ENCODE measurements around the gene SLC15A1. TPM values are rescaled to one million over a fixed set of nuclear protein-coding genes. Genes with fewer than 3 reads are reported as not detected.
"Not testable (repeated sequence)": the region's sequence is repeated elsewhere in the genome, so short reads cannot be mapped to it uniquely, and the experiment has no call there.

SLC15A1 gene
- total RNA-seq, 1 donor from 2014 or later: not detected

DNA sequence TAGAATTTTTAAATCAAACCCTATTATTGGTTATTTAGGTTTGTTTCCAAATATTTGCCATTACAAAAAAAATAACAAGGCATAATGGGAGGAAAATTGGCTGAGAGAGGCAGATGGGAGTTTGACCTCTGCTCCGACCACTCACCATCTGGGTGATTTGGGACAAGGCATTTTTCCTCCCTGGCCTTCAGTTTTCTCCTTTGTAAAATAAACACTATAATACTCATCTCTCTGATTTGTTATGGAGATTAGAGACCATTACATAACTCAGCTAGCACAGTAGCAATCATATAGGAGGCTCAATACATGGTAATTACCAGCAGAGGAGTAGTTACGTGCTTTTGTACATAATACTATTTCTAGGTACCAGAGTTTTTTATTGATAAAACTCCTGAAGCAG is 105.4 kb downstream of the SLC15A1 start:
- H3K4me3 Mint-ChIP-seq (ENCODE audit: unreplicated experiment): no peak overlapping the region
- no peaks in the 10 kb centered on the region for H3K4me1 Mint-ChIP-seq (ENCODE audit: low read depth)
- DNase-seq (ENCODE audit: low spot score): no peak
- H3K27ac Mint-ChIP-seq (ENCODE audit: unreplicated experiment): no peak overlapping the region
- no peaks in the 10 kb centered on the region for H3K36me3 Mint-ChIP-seq (ENCODE audit: low read depth)
- H3K27me3 Mint-ChIP-seq (ENCODE audit: low read depth): no peaks in the 10 kb centered on the region
- H3K9me3 Mint-ChIP-seq (ENCODE audit: low read depth): no peaks in the 10 kb centered on the region
- TF ChIP-seq, protein P1, sequence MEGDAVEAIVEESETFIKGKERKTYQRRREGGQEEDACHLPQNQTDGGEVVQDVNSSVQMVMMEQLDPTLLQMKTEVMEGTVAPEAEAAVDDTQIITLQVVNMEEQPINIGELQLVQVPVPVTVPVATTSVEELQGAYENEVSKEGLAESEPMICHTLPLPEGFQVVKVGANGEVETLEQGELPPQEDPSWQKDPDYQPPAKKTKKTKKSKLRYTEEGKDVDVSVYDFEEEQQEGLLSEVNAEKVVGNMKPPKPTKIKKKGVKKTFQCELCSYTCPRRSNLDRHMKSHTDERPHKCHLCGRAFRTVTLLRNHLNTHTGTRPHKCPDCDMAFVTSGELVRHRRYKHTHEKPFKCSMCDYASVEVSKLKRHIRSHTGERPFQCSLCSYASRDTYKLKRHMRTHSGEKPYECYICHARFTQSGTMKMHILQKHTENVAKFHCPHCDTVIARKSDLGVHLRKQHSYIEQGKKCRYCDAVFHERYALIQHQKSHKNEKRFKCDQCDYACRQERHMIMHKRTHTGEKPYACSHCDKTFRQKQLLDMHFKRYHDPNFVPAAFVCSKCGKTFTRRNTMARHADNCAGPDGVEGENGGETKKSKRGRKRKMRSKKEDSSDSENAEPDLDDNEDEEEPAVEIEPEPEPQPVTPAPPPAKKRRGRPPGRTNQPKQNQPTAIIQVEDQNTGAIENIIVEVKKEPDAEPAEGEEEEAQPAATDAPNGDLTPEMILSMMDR (IDR thresholded peaks at IDR 0.05): no peak

DNA sequence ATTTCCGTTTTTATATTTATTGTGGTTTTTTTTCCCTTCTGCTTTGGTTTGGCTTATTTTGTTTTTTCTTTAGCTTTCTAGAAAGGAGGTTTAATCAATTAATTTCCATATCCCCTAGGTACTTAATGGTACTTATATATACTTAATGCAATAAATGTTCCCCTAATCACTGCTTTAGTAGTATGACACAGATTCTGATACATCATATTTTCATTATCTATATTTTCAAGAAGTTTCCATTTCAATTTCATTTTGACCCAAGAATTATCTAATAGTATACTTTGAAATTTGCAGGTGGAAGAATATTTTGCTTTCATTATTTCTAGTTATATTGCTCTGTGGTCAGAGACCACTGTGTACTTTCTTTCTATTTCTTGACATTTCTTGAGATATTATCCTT is 109.0 kb downstream of the SLC15A1 start:
- Mint-ChIP-seq H3K9me3 (ENCODE audit: low read depth) (no peaks in the 10 kb centered on the region), H3K4me1 (ENCODE audit: low read depth) (no peaks in the 10 kb centered on the region), H3K4me3 (ENCODE audit: unreplicated experiment) (no peak overlapping the region), H3K27ac (ENCODE audit: unreplicated experiment) (no peak overlapping the region), H3K36me3 (ENCODE audit: low read depth) (no peaks in the 10 kb centered on the region), H3K27me3 (ENCODE audit: low read depth) (no peaks in the 10 kb centered on the region)
- DNase-seq (ENCODE audit: low spot score): no peak
- TF ChIP-seq, protein P1 (IDR thresholded peaks at IDR 0.05): no peak

DNA sequence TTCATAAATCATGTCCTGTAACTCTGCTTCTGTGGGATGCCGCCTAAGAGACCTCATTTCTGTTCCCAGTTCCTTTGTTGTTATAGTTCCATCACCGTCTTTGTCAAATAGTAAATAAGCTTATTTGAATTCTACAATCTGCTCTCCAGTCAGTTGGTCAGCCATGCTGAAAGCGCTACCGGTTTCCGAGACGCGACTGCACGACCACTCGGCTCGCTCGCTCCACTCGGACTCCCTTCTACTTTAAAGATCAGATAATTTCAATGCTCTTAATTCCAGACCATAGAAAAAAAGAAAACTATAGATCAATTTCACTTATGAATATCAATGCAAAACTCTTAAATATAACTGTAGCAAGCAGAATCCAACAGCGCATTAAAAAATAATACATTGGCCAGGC is 111.4 kb downstream of the SLC15A1 start:
- TF ChIP-seq, protein P1 (IDR thresholded peaks at IDR 0.05): no peak
- no peaks in the 10 kb centered on the region for H3K36me3 Mint-ChIP-seq (ENCODE audit: low read depth)

DNA sequence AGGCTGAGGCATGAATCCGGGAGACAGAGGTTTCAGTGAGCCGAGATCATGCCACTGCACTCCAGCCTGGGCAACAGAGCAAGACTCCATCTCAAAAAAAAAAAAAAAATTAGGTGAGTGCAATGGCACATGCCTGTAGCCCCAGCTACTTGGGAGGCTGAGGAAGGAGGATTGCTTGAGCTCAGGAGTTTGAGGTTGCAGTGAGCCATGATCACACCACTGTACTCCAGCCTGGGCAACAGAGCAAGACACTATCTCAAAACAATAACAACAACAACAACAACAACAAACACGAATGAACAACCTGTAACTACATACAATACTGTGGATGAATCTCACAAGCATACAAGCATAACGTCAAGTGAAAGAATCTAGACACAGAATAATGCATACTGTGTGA is 112.7 kb downstream of the SLC15A1 start:
- not testable (repeated sequence) for H3K9me3 Mint-ChIP-seq (ENCODE audit: low read depth); DNase-seq (ENCODE audit: low spot score); H3K27ac Mint-ChIP-seq (ENCODE audit: unreplicated experiment); H3K4me3 Mint-ChIP-seq (ENCODE audit: unreplicated experiment); H3K36me3 Mint-ChIP-seq (ENCODE audit: low read depth); H3K27me3 Mint-ChIP-seq (ENCODE audit: low read depth); H3K4me1 Mint-ChIP-seq (ENCODE audit: low read depth)

More for the DNA sequence above, 111.4 kb downstream of the SLC15A1 start:
- Mint-ChIP-seq H3K27me3 (ENCODE audit: low read depth) (no peaks in the 10 kb centered on the region), H3K4me3 (ENCODE audit: unreplicated experiment) (no peak overlapping the region), H3K27ac (ENCODE audit: unreplicated experiment) (no peak overlapping the region), H3K4me1 (ENCODE audit: low read depth) (no peaks in the 10 kb centered on the region), H3K9me3 (ENCODE audit: low read depth) (no peaks in the 10 kb centered on the region)
- DNase-seq (ENCODE audit: low spot score): no peak

DNA sequence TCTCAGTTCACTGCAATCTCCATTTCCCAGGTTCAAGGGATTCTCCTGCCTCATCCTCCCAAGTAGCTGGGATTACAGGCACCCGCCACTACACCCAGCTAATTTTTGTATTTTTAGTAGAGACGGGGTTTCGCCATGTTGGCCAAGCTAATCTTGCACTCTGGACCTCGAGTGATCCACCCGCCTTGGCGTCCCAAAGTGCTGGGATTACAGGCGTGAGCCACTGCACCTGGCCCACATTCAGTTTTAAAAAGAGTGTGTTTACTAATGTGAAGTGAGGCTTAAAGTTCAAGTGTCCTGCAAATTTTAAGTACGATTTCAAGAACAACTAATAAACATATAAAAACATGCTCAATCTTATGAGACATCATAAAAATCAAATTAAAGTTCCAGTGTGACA is 114.1 kb downstream of the SLC15A1 start:
- not testable (repeated sequence) for H3K36me3 Mint-ChIP-seq (ENCODE audit: low read depth); DNase-seq (ENCODE audit: low spot score); H3K27ac Mint-ChIP-seq (ENCODE audit: unreplicated experiment); H3K27me3 Mint-ChIP-seq (ENCODE audit: low read depth); H3K4me3 Mint-ChIP-seq (ENCODE audit: unreplicated experiment); H3K9me3 Mint-ChIP-seq (ENCODE audit: low read depth); H3K4me1 Mint-ChIP-seq (ENCODE audit: low read depth)

Other genes starting within 250 kb of the SLC15A1 start
- 98.2 to 105 TPM (median 100 TPM) in 3 replicates for gene STK24, start 175.6 kb downstream of the SLC15A1 start, total RNA-seq
- gene DOCK9, start 225.4 kb upstream of the SLC15A1 start, total RNA-seq: 45.4 to 55.5 TPM (median 45.9 TPM) in 3 replicates

Data from chondrocyte (in vitro differentiated cells).